ENCODE data around the gene ANKRD9. TPM values are rescaled to one million over a fixed set of nuclear protein-coding genes. Genes with fewer than 3 reads are reported as not detected.

The ANKRD9 gene
- total and polyA plus RNA-seq, 4 donors: 4.4 to 21.3 (median 8.3) TPM

- DNase-seq: no peak
- Histone ChIP-seq H3K27ac (ENCODE audit: low read depth in 1 of 2, low read length in 1 of 2) (peak overlapping the region in 1 of 2 donors; percentile 92), H3K36me3 (ENCODE audit: control insufficient read depth in 4 of 4, insufficient read depth in 4 of 4, low read length in 4 of 4) (peaks cover 0 to 20% (median 7%) of the 10 kb centered on the region in 4 donors), H3K9me3 (ENCODE audit: control insufficient read depth in 4 of 4, insufficient read depth in 3 of 4, low read length in 3 of 4) (no peaks in the 10 kb centered on the region), H3K4me1 (ENCODE audit: control insufficient read depth in 5 of 5, insufficient read depth in 5 of 5, low read length in 5 of 5) (peaks cover 0 to 9% (median 3%) of the 10 kb centered on the region in 5 donors), H3K27me3 (ENCODE audit: control insufficient read depth in 3 of 3, insufficient read depth in 3 of 3, low read length in 2 of 3) (no peaks in the 10 kb centered on the region), H3K4me3 (no peak overlapping the region), H3K9ac (ENCODE audit: insufficient read depth in 1 of 2, low read length in 2 of 2) (no peak overlapping the region)
- no peak for ATAC-seq (ENCODE audit: insufficient read depth, low FRiP score)
- TF ChIP-seq, protein P1, sequence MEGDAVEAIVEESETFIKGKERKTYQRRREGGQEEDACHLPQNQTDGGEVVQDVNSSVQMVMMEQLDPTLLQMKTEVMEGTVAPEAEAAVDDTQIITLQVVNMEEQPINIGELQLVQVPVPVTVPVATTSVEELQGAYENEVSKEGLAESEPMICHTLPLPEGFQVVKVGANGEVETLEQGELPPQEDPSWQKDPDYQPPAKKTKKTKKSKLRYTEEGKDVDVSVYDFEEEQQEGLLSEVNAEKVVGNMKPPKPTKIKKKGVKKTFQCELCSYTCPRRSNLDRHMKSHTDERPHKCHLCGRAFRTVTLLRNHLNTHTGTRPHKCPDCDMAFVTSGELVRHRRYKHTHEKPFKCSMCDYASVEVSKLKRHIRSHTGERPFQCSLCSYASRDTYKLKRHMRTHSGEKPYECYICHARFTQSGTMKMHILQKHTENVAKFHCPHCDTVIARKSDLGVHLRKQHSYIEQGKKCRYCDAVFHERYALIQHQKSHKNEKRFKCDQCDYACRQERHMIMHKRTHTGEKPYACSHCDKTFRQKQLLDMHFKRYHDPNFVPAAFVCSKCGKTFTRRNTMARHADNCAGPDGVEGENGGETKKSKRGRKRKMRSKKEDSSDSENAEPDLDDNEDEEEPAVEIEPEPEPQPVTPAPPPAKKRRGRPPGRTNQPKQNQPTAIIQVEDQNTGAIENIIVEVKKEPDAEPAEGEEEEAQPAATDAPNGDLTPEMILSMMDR (IDR thresholded peaks at IDR 0.05; ENCODE audit: control extremely low read depth, extremely low read depth): no peak
- 73 to 79% methylated on average over 12 of the region's 12 CpGs for WGBS, 2 donors
Measured at GRCh38 chr14:102503641-102504327, 5.8 kb downstream of the ANKRD9 start.

GRCh38 chr14:102502571-102502970 is 7.0 kb downstream of the ANKRD9 start:
- WGBS, 2 donors: 96 to 98% methylated on average over 10 of the region's 10 CpGs
- H3K9me3 ChIP-seq (ENCODE audit: control insufficient read depth in 4 of 4, insufficient read depth in 3 of 4, low read length in 3 of 4): no peaks in the 10 kb centered on the region
- no peak overlapping the region for H3K27ac ChIP-seq (ENCODE audit: low read depth in 1 of 2, low read length in 1 of 2)
- H3K4me1 ChIP-seq (ENCODE audit: control insufficient read depth in 5 of 5, insufficient read depth in 5 of 5, low read length in 5 of 5): peaks cover 0 to 9% (median 3%) of the 10 kb centered on the region in 5 donors
- no peaks in the 10 kb centered on the region for H3K27me3 ChIP-seq (ENCODE audit: control insufficient read depth in 3 of 3, insufficient read depth in 3 of 3, low read length in 2 of 3)
- ATAC-seq (ENCODE audit: insufficient read depth, low FRiP score): no peak
- no peak for DNase-seq
- no peak overlapping the region for H3K4me3 ChIP-seq
- no peak overlapping the region for H3K9ac ChIP-seq (ENCODE audit: insufficient read depth in 1 of 2, low read length in 2 of 2)
- TF ChIP-seq, protein P1 (IDR thresholded peaks at IDR 0.05; ENCODE audit: control extremely low read depth, extremely low read depth): no peak
- peaks cover 0 to 29% (median 13%) of the 10 kb centered on the region in 4 donors for H3K36me3 ChIP-seq (ENCODE audit: control insufficient read depth in 4 of 4, insufficient read depth in 4 of 4, low read length in 4 of 4)

- peak overlapping the region in 1 of 2 donors; percentile 62 for H3K27ac ChIP-seq (ENCODE audit: low read depth in 1 of 2, low read length in 1 of 2)
- ATAC-seq (ENCODE audit: insufficient read depth, low FRiP score) (no peak), DNase-seq (no peak)
- H3K27me3 ChIP-seq (ENCODE audit: control insufficient read depth in 3 of 3, insufficient read depth in 3 of 3, low read length in 2 of 3): no peaks in the 10 kb centered on the region
- H3K9ac ChIP-seq (ENCODE audit: insufficient read depth in 1 of 2, low read length in 2 of 2): no peak overlapping the region
- WGBS, 2 donors: 91 to 92% methylated on average over 20 of the region's 20 CpGs
- H3K36me3 ChIP-seq (ENCODE audit: control insufficient read depth in 4 of 4, insufficient read depth in 4 of 4, low read length in 4 of 4): peaks cover 0 to 32% (median 13%) of the 10 kb centered on the region in 4 donors
- H3K9me3 ChIP-seq (ENCODE audit: control insufficient read depth in 4 of 4, insufficient read depth in 3 of 4, low read length in 3 of 4): no peaks in the 10 kb centered on the region
- H3K4me3 ChIP-seq: no peak overlapping the region
- peaks cover 0 to 9% (median 3%) of the 10 kb centered on the region in 5 donors for H3K4me1 ChIP-seq (ENCODE audit: control insufficient read depth in 5 of 5, insufficient read depth in 5 of 5, low read length in 5 of 5)
- TF ChIP-seq, protein P1 (IDR thresholded peaks at IDR 0.05; ENCODE audit: control extremely low read depth, extremely low read depth): no peak
Measured at GRCh38 chr14:102501751-102502315, 7.7 kb downstream of the ANKRD9 start.
